Gastrocnemius medialis (tissue), 4 donors: ENCODE results near the gene NUP50.

ENCODE experiments used
- POLR2A ChIP-seq, 2 donors: fragments of 450-650 bp; IDR thresholded peaks; one replicate each; pipeline ENCODE4 v1.6.1; 2017; ENCODE audit warnings: antibody characterized with exemption in 2 of 2, mild to moderate bottlenecking in 2 of 2, moderate library complexity in 2 of 2
- TF ChIP-seq, protein P1 (sequence below), 5 experiments: fragments of 450-650 bp in 3 of 5; fragments of 200-600 bp in 2 of 5; sonication (generic) in 2 of 5; IDR thresholded peaks in 4 of 5; conservative IDR thresholded peaks in 1 of 5; 1 replicate in 4 of 5; 2 replicates in 1 of 5; pipeline ENCODE4 v1.5.1; 2016 to 2019; ENCODE audit warnings: antibody characterized with exemption in 5 of 5, mild to moderate bottlenecking in 3 of 5, moderate library complexity in 3 of 5

- TF ChIP-seq, protein P1, sequence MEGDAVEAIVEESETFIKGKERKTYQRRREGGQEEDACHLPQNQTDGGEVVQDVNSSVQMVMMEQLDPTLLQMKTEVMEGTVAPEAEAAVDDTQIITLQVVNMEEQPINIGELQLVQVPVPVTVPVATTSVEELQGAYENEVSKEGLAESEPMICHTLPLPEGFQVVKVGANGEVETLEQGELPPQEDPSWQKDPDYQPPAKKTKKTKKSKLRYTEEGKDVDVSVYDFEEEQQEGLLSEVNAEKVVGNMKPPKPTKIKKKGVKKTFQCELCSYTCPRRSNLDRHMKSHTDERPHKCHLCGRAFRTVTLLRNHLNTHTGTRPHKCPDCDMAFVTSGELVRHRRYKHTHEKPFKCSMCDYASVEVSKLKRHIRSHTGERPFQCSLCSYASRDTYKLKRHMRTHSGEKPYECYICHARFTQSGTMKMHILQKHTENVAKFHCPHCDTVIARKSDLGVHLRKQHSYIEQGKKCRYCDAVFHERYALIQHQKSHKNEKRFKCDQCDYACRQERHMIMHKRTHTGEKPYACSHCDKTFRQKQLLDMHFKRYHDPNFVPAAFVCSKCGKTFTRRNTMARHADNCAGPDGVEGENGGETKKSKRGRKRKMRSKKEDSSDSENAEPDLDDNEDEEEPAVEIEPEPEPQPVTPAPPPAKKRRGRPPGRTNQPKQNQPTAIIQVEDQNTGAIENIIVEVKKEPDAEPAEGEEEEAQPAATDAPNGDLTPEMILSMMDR (IDR thresholded peaks at IDR 0.05 in 4 of 5, conservative IDR thresholded peaks at IDR 0.05 in 1 of 5), result no peak
- TF ChIP-seq POLR2A (IDR thresholded peaks at IDR 0.05), result no peak
These were observed 9.3 kb downstream of the NUP50 start for GRCh38 chr22:45172881-45173585.
